Large intestine (tissue), 3 donors: ENCODE data around the gene KAZN. TPM values are rescaled to one million over a fixed set of nuclear protein-coding genes. Genes with fewer than 3 reads are reported as not detected.
"Not testable (repeated sequence)": the region's sequence is repeated elsewhere in the genome, so short reads cannot be mapped to it uniquely, and the experiment has no call there.

Experiments
- DNase-seq, 2 donors: peaks; one replicate each; pipeline versions ENCODE4 v3.0.0 to v3.0.0-alpha.2; 2013
- H3K27ac ChIP-seq: one replicate; pipeline ENCODE4 v1.5.1; 2013; ENCODE audit warnings: low read length
- H3K27me3 ChIP-seq: 2 replicates; pipeline ENCODE4 v1.6.1; 2013; ENCODE audit warnings: low read length; ENCODE audit not compliant: control insufficient read depth, insufficient read depth
- H3K36me3 ChIP-seq: 2 replicates; pipeline ENCODE4 v1.6.1; 2013; ENCODE audit warnings: low read length; ENCODE audit not compliant: control insufficient read depth, insufficient read depth
- H3K4me1 ChIP-seq: one replicate; pipeline ENCODE4 v1.6.1; 2013; ENCODE audit warnings: low read length; ENCODE audit not compliant: control insufficient read depth, insufficient read depth
- H3K4me3 ChIP-seq: one replicate; pipeline ENCODE4 v1.5.1; 2013; ENCODE audit warnings: low read length
- H3K9me3 ChIP-seq: one replicate; pipeline ENCODE4 v1.6.1; 2013; ENCODE audit warnings: mild to moderate bottlenecking, low read depth, low read length, moderate library complexity; ENCODE audit not compliant: control insufficient read depth
- WGBS: methylation state at CpG from one replicate; pipeline ENCODE4 v1.1.5; 2013; ENCODE audit warnings: low lambda C conversion rate; ENCODE audit not compliant: insufficient coverage; 5-methylcytosine and 5-hydroxymethylcytosine counted together
- polyA plus RNA-seq: library from polyadenylated mRNA; unstranded; fragments of 120-200 nt; gene quantifications from one replicate; pipeline ENCODE4 v1.2.1, GENCODE V29; 2013

KAZN gene
- polyA plus RNA-seq, 1 donor = 30.4 TPM

GRCh38 chr1:15035236-15035635 lies 436.8 kb downstream of the KAZN start:
- Histone ChIP-seq H3K4me1 (no peaks in the 10 kb centered on the region), H3K27me3 (no peaks in the 10 kb centered on the region), H3K27ac (no peak overlapping the region), H3K4me3 (no peak overlapping the region), H3K36me3 (peaks cover 22% of the 10 kb centered on the region), H3K9me3 (no peaks in the 10 kb centered on the region)
- no peak for DNase-seq
- WGBS = no CpG with 5 or more reads among the region's 3 CpGs

- no CpG with 5 or more reads among the region's 10 CpGs for WGBS
- no peaks in the 10 kb centered on the region for H3K9me3 ChIP-seq
- no peak for DNase-seq
- no peak overlapping the region for H3K27ac ChIP-seq
- no peaks in the 10 kb centered on the region for H3K4me1 ChIP-seq
- no peaks in the 10 kb centered on the region for H3K27me3 ChIP-seq
- H3K4me3 ChIP-seq = no peak overlapping the region
- peaks cover 22% of the 10 kb centered on the region for H3K36me3 ChIP-seq
Measured at GRCh38 chr1:15036101-15036500, 437.6 kb downstream of the KAZN start.

DNA sequence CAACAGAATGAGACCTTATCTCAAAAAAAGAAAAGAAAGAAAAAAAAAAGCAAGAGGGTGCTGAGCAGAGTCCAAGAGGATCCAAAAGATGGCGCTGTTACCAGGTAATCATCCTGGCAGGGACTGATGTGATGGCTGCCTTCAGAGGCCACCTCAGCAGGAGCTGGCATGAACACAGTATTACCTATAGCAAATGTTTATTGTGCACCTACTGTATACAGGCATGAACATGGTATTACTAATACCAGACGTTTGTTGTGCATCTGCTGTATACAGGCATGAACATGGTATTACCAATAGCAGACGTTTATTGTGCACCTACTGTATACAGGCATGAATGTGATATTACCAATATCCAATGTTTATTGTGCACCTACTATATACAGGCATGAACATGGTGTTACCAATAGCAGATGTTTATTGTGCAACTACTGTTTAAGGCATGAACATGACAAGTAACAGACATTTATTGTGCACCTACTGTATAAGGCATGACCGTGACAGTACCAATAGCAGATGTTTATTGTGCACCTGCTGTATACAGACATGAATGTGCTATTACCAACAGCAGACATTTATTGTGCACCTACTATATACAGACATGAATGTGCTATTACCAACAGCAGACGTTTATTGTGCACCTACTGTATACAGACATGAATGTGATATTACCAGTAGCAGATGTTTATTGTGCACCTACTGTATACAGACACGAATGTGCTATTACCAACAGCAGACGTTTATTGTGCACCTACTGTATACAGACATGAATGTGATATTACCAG lies 439.9 kb downstream of the KAZN start:
- Histone ChIP-seq H3K9me3 (no peaks in the 10 kb centered on the region), H3K27me3 (no peaks in the 10 kb centered on the region), H3K4me3 (no peak overlapping the region), H3K36me3 (peaks cover 28% of the 10 kb centered on the region), H3K27ac (no peak overlapping the region), H3K4me1 (no peaks in the 10 kb centered on the region)
- peak in 1 of 2 donors; percentile 9 for DNase-seq
- 100% methylated on average over 1 of the region's 7 CpGs for WGBS

DNA sequence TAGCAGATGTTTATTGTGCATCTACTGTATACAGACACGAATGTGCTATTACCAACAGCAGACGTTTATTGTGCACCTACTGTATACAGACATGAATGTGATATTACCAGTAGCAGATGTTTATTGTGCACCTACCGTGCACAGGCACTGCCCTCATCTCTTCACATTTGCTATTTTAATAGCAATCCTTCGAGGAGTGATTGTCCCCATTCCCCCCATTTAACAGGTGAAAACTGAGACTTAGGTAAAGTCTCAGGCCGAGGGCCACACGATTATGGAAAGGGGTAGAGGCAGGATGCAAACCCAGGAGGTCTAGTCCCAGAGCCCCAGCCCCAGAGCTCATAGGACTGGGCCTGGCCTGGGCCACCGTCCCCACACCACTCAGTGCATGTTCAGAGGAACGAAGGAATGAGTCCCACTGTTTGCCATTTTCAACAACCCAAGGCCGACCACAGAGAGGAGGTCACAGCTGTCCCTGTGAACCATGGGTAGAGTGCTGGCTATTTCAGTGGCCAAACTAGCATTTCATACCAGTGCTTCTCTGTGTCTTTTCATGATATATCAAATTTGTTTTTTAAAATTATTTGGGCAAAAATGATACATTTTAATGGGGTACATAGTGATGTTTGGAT lies 440.6 kb downstream of the KAZN start:
- no peak overlapping the region for H3K27ac ChIP-seq
- no peaks in the 10 kb centered on the region for H3K4me1 ChIP-seq
- DNase-seq = no peak
- no peak overlapping the region for H3K4me3 ChIP-seq
- 100% methylated on average over 1 of the region's 9 CpGs for WGBS
- peaks cover 28% of the 10 kb centered on the region for H3K36me3 ChIP-seq
- no peaks in the 10 kb centered on the region for H3K9me3 ChIP-seq
- no peaks in the 10 kb centered on the region for H3K27me3 ChIP-seq

- Histone ChIP-seq H3K27ac (no peak overlapping the region), H3K4me1 (no peaks in the 10 kb centered on the region), H3K27me3 (no peaks in the 10 kb centered on the region), H3K9me3 (no peaks in the 10 kb centered on the region), H3K36me3 (peaks cover 30% of the 10 kb centered on the region), H3K4me3 (no peak overlapping the region)
- DNase-seq = no peak
- no CpG with 5 or more reads among the region's 5 CpGs for WGBS
Measured at GRCh38 chr1:15039901-15040300, 441.4 kb downstream of the KAZN start.

DNA sequence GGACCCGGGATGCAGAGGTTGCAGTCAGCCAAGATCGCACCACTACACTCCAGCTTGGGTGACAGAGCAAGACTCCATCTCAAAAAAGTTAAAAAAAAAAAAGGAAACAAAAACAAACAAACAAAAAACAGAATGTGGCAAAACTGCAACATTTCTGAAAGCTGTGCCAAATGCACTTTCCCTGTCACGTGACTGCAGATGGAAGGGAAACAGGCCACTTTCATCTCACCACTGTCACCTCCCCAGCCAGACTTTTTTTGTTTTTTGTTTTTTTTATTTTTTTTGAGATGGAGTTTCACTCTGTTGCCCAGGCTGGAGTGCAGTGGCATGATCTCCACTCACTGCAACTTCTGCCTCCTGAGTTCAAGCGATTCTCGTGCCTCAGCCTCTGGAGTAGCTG lies 442.2 kb downstream of the KAZN start:
- H3K9me3 ChIP-seq, H3K27ac ChIP-seq, DNase-seq, H3K27me3 ChIP-seq, H3K4me3 ChIP-seq, H3K4me1 ChIP-seq: not testable (repeated sequence)
- 78% methylated on average over 1 of the region's 5 CpGs for WGBS
- peaks cover 27% of the 10 kb centered on the region for H3K36me3 ChIP-seq

DNA sequence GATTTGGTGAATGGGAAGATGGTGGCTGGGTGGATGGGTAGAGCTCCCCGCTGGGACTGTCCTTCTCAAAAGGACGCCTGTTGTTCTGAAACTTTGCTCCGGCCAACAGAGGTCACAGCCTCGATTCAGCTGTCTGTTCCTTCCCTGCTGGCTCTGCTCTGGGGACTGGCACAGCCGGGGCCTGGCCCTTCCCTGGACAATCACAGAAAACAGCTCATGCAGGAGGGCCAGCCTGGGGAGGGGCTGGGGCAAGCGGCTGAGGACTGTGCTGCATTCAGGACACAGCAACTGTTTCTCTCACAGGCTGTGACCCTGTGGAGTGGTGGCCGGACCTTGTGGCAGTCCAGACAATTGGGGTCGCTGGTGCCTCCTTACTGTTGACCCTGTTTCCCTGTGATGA lies 444.4 kb downstream of the KAZN start:
- no peaks in the 10 kb centered on the region for H3K27me3 ChIP-seq
- no peaks in the 10 kb centered on the region for H3K9me3 ChIP-seq
- no CpG with 5 or more reads among the region's 8 CpGs for WGBS
- no peaks in the 10 kb centered on the region for H3K4me1 ChIP-seq
- H3K36me3 ChIP-seq = peaks cover 20% of the 10 kb centered on the region
- no peak for DNase-seq
- H3K4me3 ChIP-seq = no peak overlapping the region
- H3K27ac ChIP-seq = no peak overlapping the region

GRCh38 chr1:15043934-15044333 lies 445.4 kb downstream of the KAZN start:
- Histone ChIP-seq H3K27me3 (no peaks in the 10 kb centered on the region), H3K4me3 (no peak overlapping the region), H3K9me3 (no peaks in the 10 kb centered on the region), H3K36me3 (peaks cover 22% of the 10 kb centered on the region), H3K4me1 (no peaks in the 10 kb centered on the region), H3K27ac (no peak overlapping the region)
- no peak for DNase-seq
- WGBS = no CpG with 5 or more reads among the region's 20 CpGs

GRCh38 chr1:15045123-15045522 lies 446.6 kb downstream of the KAZN start:
- no peak overlapping the region for H3K27ac ChIP-seq
- H3K4me3 ChIP-seq = no peak overlapping the region
- H3K27me3 ChIP-seq = no peaks in the 10 kb centered on the region
- no peaks in the 10 kb centered on the region for H3K4me1 ChIP-seq
- no peaks in the 10 kb centered on the region for H3K9me3 ChIP-seq
- no peak for DNase-seq
- H3K36me3 ChIP-seq = peaks cover 23% of the 10 kb centered on the region
- 100% methylated on average over 1 of the region's 7 CpGs for WGBS

DNA sequence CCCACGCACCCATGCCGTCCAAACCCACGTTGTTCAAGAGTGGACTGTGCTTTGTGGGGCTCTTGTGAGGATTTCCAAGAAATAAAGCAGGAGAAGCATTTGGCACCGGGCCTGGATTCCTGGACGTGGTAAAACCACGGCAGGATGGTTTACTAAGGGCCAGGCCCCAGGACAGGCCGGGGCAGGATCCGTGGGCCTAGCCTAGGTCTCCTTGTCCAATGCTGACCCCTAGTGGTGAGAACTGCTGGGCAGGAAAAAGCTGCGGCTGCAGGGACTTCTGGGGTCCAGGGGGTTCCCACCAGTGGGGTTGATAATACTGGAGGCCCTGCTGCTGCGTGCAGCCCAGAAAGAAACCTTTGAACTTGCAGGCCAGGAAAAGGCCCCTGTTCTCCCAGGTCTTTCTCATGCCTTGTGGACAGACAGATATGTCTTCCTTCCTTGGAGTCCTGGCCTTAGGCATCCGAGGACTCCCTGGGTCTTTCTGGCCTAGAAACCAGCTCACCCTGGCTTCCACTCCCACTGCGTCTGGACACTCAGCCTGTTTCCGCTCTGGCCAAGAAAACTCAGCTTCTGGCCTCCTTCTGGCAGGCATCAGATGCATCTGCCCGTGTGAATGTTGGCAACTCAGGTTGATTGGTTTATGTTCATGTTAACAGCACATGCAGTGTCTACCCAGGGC lies 448.1 kb downstream of the KAZN start:
- H3K4me3 ChIP-seq = no peak overlapping the region
- H3K27me3 ChIP-seq = no peaks in the 10 kb centered on the region
- no peaks in the 10 kb centered on the region for H3K9me3 ChIP-seq
- 20% methylated on average over 1 of the region's 14 CpGs for WGBS
- DNase-seq = peak; percentile 53 to 56
- no peak overlapping the region for H3K27ac ChIP-seq
- H3K4me1 ChIP-seq = no peaks in the 10 kb centered on the region
- peaks cover 23% of the 10 kb centered on the region for H3K36me3 ChIP-seq
